Thoracic aorta (tissue), 2 donors: ENCODE results near the gene EIF2B4. TPM values are rescaled to one million over a fixed set of nuclear protein-coding genes. Genes with fewer than 3 reads are reported as not detected.
A peak's percentile ranks its signal among the peaks of the same experiment; 100 is the strongest.

Experiments
- ATAC-seq: fragments of 150-250 bp; one replicate; pipeline ENCODE4 v1.8.0; 2017; ENCODE audit warnings: low read depth; ENCODE audit not compliant: insufficient number of reproducible peaks, low FRiP score
- DNase-seq: peaks from one replicate; pipeline ENCODE4 v3.0.0-alpha.2; 2020; ENCODE audit warnings: low spot score
- H3K27ac ChIP-seq, 2 donors: fragments of 200-600 bp; sonication (generic); 1 replicate in 1 of 2; 2 replicates in 1 of 2; pipeline ENCODE4 v1.5.1; 2016; ENCODE audit warnings: mild to moderate bottlenecking in 2 of 2, moderate library complexity in 2 of 2
- H3K27me3 ChIP-seq: fragments of 200-600 bp; sonication (generic); replicated peaks from 2 replicates; pipeline ENCODE4 v1.6.0; 2016; ENCODE audit warnings: mild to moderate bottlenecking; ENCODE audit not compliant: insufficient read depth
- H3K36me3 ChIP-seq: fragments of 200-600 bp; sonication (generic); one replicate; pipeline ENCODE4 v1.5.1; 2016
- H3K4me1 ChIP-seq, 2 donors: fragments of 200-600 bp; sonication (generic); 1 replicate in 1 of 2; 2 replicates in 1 of 2; pipeline versions ENCODE4 v1.5.1 to v1.6.0; 2016; ENCODE audit warnings: low read depth in 2 of 2, mild to moderate bottlenecking in 1 of 2; ENCODE audit not compliant: control insufficient read depth in 1 of 2
- H3K4me3 ChIP-seq: fragments of 200-600 bp; sonication (generic); 2 replicates; pipeline ENCODE4 v1.5.1; 2016; ENCODE audit warnings: mild to moderate bottlenecking
- H3K9me3 ChIP-seq: fragments of 200-600 bp; sonication (generic); 2 replicates; pipeline ENCODE4 v1.5.1; 2016
- total RNA-seq, 2 donors: library from RNA; depleted of rRNA; stranded (reverse); fragments of >200 nt; gene quantifications; one replicate each; pipeline versions ENCODE4 v1.1.0 to v1.2.3, GENCODE V29; 2016
- TF ChIP-seq, protein P1 (sequence below): fragments of 200-600 bp; sonication (generic); IDR thresholded peaks from one replicate; pipeline ENCODE4 v1.5.1; 2019; ENCODE audit warnings: antibody characterized with exemption

EIF2B4 gene
- total RNA-seq, 2 donors from 2014 or later, result 31.5 to 55.4 TPM

DNA sequence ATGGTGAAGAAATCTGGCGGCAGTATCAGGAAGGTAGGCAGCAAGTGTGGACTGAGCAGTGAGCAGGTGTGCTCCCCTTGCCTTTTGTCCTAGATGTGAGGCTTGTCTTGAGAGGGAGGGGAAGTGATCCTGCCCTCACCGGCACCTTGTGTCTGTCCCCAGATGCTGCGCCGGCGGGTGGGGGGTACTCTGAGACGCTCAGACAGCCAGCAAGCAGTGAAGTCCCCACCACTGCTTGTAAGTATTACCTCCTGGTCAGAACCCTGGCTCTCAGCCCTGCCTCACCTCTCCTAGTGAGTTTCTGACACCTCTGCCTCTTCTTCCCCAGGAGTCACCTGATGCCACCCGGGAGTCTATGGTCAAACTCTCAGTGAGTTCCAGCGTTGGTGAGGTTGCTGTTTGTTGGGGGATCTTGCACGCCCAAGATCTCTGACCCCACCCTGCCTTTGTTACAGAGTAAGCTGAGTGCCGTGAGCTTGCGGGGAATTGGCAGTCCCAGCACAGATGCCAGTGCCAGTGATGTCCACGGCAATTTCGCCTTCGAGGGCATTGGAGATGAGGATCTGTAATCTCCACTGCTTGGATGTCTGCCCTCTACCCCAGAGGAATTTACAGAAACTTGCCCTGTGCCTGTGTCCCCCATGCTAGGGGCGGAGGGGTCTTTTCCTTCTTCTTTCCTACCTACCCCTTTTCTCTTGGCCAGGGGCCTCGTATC, 6.2 kb upstream of the EIF2B4 start:
- no peak for DNase-seq
- no peaks in the 10 kb centered on the region for H3K27me3 ChIP-seq
- TF ChIP-seq, protein P1, sequence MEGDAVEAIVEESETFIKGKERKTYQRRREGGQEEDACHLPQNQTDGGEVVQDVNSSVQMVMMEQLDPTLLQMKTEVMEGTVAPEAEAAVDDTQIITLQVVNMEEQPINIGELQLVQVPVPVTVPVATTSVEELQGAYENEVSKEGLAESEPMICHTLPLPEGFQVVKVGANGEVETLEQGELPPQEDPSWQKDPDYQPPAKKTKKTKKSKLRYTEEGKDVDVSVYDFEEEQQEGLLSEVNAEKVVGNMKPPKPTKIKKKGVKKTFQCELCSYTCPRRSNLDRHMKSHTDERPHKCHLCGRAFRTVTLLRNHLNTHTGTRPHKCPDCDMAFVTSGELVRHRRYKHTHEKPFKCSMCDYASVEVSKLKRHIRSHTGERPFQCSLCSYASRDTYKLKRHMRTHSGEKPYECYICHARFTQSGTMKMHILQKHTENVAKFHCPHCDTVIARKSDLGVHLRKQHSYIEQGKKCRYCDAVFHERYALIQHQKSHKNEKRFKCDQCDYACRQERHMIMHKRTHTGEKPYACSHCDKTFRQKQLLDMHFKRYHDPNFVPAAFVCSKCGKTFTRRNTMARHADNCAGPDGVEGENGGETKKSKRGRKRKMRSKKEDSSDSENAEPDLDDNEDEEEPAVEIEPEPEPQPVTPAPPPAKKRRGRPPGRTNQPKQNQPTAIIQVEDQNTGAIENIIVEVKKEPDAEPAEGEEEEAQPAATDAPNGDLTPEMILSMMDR, result no peak
- H3K27ac ChIP-seq, result no peak overlapping the region
- no peak overlapping the region for H3K4me3 ChIP-seq
- H3K9me3 ChIP-seq, result no peaks in the 10 kb centered on the region
- no peak for ATAC-seq
- peaks cover 48% of the 10 kb centered on the region for H3K36me3 ChIP-seq
- H3K4me1 ChIP-seq, result peaks cover 18 to 23% of the 10 kb centered on the region in 2 donors

DNA sequence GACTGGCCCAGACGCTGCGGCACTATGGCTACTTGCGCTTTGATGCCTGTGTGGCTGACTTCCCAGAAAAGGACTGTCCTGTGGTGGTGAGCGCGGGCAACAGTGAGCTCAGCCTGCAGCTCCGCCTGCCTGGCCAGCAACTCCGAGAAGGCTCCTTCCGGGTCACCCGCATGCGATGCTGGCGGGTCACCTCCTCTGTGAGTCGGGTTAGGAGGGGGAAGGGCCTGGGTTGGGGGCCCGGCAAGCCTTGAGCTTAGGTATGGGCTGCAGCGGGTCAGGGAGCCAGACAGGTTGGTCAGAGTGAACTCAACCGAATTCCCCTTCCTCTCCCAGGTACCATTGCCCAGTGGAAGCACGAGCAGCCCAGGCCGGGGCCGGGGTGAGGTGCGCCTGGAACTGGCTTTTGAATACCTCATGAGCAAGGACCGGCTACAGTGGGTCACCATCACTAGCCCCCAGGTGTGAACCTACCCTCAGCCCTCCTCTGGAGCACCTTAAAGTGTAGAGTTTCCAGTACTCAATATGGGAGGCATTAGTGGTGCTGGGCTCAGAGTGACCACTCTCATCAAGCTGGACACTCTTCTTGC, 5.5 kb upstream of the EIF2B4 start:
- Histone ChIP-seq H3K27ac (no peak overlapping the region), H3K36me3 (peaks cover 48% of the 10 kb centered on the region), H3K27me3 (no peaks in the 10 kb centered on the region), H3K9me3 (no peaks in the 10 kb centered on the region), H3K4me1 (peaks cover 15 to 23% of the 10 kb centered on the region in 2 donors), H3K4me3 (no peak overlapping the region)
- TF ChIP-seq, protein P1, result no peak
- DNase-seq, result no peak
- ATAC-seq, result no peak

DNA sequence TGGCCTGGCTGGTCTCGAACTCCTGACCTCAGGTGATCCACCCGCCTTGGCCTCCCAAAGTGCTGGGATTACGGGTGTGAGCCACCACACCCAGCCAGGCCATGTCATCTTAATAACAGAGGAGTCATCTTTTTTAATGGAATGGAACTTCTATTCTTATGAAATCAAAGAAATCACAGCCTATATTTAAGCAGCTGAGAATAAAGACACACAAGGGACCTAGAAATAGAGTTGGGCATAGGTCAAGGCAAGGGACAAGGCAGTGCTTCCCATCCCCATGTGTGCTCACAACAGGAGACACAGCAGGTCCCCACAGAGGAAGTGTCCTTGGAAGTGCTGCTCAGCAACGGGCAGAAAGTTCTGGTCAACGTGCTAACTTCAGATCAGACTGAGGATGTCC, 3.4 kb upstream of the EIF2B4 start:
- Histone ChIP-seq H3K36me3 (peaks cover 50% of the 10 kb centered on the region), H3K27ac (no peak overlapping the region), H3K9me3 (no peaks in the 10 kb centered on the region), H3K4me3 (no peak overlapping the region), H3K27me3 (no peaks in the 10 kb centered on the region), H3K4me1 (peaks cover 17 to 23% of the 10 kb centered on the region in 2 donors)
- no peak for ATAC-seq
- DNase-seq, result no peak
- TF ChIP-seq, protein P1, result no peak

DNA sequence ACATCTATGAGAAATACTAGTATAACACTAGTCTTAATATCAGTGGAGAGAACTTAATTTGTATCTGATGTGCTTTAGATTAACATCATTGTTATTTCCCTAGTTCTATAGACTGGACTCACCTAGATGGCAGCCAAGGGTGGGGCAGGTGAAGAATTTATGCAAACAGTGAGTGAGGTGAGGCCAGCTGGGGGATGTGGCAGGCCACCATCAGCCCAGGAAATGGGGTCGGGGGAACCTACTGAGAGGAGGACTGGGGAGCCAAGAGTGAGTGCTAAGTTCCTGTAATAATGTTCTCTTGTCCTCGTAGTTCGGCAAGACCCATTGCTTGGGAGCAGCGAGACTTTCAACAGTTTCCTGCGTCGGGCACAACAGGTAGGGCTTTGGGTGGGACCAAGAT, 2.8 kb upstream of the EIF2B4 start:
- Histone ChIP-seq H3K36me3 (peaks cover 56% of the 10 kb centered on the region), H3K27ac (no peak overlapping the region), H3K4me3 (no peak overlapping the region), H3K9me3 (no peaks in the 10 kb centered on the region), H3K4me1 (peaks cover 18 to 26% of the 10 kb centered on the region in 2 donors), H3K27me3 (no peaks in the 10 kb centered on the region)
- no peak for DNase-seq
- no peak for ATAC-seq
- TF ChIP-seq, protein P1, result no peak

DNA sequence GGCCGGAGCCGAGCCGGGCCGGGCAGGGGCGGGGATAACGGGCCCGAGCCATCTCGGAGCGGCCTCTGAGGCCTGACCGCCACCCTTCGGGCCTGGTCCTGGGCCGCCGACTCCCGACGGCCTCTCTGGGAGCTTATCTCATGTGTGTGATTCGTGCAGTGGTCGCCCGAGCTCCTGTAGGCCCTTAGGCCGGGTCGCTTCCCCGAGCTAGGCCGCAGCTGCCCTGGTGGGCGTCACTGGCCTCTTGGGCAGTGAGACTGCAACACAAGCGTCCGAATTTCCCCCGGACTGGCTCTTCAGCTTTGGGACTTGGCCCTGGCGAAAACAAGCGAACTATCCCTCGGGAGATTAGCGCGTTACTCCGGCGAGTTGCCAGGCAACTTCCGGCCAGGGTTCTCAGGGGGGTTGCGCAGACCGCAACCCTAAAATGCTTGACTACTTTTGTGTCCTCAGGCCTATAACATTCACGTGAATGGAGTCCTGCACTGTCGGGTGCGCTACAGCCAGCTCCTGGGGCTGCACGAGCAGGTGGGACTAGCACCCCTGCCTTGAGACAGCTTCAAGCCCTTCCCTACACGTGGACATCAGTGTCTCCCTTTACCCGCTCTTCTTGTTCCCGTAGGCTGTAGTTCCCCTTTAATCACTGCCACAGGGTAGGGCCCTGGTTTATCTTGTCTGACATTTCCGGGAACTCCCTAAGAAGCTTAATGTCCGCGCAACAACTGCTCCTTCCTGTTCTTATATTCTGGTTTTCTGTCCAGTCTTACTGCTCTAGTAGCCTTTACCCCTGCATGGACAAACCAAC, 880 bp upstream of the EIF2B4 start:
- DNase-seq (no peak), ATAC-seq (peak; percentile 2)
- H3K36me3 ChIP-seq, result peaks cover 58% of the 10 kb centered on the region
- H3K4me1 ChIP-seq, result peaks cover 18 to 26% of the 10 kb centered on the region in 2 donors
- peak overlapping the region; percentile 88 to 92 for H3K27ac ChIP-seq
- no peaks in the 10 kb centered on the region for H3K9me3 ChIP-seq
- TF ChIP-seq, protein P1, result no peak
- H3K4me3 ChIP-seq, result peak overlapping the region; percentile 84
- H3K27me3 ChIP-seq, result no peaks in the 10 kb centered on the region
